ENCODE measurements around the gene ERG28. TPM values are rescaled to one million over a fixed set of nuclear protein-coding genes. Genes with fewer than 3 reads are reported as not detected.

The ERG28 gene
- total RNA-seq, 1 donor from 2014 or later: 6.7 TPM

DNA sequence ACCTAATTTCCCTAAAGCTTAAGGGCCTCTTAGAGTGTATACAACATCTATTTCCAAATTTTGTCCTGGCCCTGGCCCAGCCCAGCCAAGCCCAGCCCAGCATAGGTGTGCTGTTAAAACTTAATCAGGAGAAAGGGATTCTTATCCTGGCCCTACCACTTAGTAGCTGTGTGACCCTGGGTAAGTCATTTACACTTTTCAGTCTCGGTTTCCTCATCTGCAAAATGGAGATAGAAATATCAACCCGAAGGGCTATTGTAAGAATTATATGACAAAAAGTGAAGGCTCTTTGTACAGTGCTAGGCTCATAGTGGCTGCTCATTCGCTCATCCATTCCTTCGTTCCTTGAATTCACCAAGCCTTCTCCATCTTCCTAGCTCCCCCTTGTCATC lies 442 bp downstream of the ERG28 start:
- no peak for DNase-seq (ENCODE audit: low read depth, low spot score)

DNA sequence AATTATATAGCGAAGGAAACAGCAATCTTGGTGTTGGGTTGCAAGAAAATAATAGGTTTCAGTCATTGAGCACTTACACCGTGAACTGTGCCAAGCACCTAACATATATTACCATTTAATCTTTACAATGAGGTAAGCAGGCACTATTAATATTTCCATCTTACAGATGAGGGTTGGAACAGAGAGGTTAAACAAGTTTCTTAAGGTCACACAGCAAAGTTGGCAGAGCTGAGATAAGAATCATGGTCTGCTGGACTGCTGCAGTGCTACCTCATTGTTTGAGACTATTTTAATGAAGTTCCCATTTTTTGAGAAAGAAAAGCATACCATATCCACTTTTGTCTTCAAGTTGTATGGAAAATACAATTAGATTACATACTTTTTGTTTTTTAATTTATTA lies 1.7 kb downstream of the ERG28 start:
- no peak for DNase-seq (ENCODE audit: low read depth, low spot score)

DNA sequence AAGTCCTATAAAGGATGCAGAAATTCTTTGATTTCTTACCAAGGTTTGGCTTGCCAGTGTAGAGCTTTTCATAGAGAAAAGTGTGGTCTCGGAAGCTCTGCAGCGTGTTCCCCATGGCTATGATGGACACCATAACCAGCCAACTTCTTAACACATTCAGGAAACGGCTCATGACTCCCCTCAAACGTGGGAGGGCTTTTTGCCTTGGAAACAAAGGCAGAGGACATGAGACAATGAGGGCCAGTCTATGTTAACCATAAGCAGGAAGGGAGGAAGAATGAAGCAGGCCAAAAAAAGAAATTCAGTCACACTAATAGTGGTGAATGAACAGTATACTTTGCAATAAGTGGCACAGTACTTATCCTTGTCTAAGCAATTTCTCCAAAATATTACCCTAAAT lies 3.3 kb downstream of the ERG28 start:
- no peak for DNase-seq (ENCODE audit: low read depth, low spot score)

DNA sequence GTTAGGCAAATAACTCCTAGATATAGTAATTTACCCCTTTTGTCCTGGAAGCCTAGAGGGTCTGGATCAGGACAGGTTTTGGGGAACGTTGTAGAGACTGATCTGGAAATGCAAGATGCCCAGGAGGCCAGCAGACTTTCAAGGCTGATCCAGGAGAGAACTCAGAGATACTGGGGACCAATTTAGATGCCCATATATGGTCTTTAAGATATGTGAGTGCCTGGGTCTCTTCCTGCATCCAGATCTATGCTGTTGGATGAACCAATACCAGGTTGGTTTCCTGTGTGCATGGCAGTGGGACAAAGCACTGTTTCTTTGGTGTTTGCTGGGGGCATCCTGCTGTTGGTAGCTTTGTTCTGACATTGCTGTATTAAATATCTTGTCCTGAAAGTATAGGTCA lies 5.4 kb downstream of the ERG28 start:
- no peak for DNase-seq (ENCODE audit: low read depth, low spot score)

DNA sequence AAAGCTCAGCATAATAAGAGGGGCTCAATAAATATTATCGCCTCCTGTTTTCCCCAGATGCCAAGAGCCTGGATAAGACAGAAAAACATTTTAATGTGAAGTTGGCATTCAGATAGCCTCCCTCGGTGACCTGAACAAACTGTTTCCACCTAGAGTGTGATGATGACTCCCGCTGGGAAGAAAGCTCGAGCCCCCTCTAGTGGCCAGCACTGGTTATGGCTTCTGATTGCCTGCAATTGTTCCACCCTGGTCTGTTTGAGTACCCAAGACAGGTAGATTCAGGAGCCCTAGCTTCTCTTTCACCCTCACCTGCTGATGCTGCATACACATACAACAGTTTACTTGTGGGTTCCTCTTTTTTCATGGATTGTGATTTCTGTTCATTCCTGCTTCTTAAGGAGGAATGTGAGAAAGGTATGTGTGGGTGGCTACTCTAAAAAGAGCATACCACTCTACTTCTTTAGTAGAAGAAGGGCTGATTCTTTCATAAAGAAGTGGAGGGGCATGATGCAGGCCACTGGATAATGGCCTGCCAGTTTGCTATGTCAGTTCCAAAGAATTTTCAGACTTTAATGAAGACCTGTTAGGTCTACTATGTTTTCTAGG lies 6.4 kb downstream of the ERG28 start:
- no peak for DNase-seq (ENCODE audit: low read depth, low spot score)

DNA sequence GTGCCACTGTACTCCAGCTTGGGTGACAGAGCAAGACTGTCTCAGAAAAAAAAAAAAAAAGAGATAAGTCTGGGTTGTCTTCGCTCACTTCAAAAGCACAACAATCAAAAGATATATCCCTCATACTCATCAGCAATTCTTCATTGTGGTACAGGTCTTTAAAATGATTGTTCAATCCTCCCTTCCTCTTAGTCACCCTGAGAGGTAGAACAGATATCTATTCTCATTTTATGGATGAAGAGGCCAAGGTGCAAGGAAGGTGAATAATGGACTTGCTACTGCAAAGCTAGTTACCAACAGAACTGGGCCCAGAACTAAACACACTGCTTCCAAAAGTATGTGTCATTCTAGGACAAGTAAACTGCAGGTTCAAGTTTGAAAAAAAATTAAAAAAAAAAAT lies 7.1 kb downstream of the ERG28 start:
- no peak for DNase-seq (ENCODE audit: low read depth, low spot score)

DNA sequence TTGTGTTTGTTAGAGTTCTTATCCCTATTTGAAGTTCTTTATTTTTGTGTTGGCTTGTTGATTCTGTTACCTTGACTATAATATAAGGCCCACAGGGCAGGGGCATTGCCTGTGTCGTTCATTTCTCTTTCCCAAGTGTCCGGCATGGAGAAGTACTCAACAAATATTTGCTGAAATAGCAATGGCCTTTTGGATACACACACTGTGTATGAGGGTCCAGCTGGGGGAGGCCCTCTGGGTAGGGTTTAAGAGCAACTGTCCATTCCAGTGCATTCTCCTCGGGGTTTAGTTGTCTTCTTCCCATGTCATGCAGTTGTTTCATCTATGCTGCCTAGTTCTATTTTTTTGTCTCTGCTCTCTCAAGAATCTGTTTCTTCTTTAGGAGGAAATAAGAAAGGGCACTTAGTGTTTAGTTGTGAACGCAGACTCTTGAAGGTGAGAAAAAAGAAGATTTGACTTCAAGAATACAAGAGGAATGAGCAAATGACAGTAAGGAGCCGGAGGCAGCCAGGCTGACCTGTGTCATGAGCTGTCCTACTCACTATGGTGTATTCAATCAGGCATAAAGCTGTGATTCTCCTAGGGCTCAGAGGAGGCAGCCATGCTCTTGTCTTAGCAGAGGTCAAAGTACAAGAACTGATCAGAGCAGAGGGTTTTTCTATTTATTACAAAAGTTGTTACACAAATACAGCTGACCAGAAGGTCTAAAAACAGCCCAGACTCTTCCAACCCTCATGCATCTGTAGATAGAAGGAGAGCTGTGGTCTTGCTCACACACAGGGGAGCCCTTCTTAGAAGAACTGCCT lies 10.2 kb downstream of the ERG28 start:
- no peak for DNase-seq (ENCODE audit: low read depth, low spot score)

DNA sequence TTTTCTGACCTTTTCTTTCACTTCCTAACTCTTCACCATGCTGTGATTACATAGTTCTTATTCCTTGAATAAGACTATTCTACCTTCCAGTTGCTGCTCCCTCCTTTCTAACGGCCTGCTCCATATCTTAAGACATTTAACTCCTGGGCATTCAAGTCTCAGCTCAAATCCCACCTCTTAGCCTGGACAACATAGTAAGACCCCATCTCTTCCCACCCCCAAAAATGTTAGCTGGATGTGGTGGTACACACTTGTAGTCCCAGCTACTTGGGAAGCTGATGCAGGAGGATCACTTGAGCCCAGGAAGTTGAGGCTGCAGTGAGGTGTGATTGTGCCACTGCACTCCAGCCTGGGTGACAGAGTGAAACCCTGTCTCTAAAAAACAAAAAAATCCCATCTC lies 10.9 kb downstream of the ERG28 start:
- no peak for DNase-seq (ENCODE audit: low read depth, low spot score)

DNA sequence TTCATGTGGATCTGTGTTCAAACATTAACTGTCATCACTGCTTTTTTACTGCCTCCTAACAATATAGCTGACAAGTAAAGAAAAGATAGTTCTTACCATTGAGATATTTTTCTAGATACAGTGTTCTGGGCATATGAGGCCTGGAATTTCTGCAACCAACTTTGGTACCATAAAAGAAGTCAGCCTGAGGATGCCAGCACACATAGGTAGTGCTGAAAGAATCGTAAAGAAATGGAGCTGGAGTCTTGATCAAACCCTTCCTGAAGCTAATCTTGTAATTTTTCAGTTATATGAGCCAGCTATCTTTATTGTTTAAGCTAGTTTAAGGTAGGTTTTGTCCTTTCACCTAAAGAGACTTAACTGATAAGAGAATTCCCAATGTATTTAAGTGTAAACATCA lies 11.3 kb downstream of the ERG28 start:
- no peak for DNase-seq (ENCODE audit: low read depth, low spot score)

DNA sequence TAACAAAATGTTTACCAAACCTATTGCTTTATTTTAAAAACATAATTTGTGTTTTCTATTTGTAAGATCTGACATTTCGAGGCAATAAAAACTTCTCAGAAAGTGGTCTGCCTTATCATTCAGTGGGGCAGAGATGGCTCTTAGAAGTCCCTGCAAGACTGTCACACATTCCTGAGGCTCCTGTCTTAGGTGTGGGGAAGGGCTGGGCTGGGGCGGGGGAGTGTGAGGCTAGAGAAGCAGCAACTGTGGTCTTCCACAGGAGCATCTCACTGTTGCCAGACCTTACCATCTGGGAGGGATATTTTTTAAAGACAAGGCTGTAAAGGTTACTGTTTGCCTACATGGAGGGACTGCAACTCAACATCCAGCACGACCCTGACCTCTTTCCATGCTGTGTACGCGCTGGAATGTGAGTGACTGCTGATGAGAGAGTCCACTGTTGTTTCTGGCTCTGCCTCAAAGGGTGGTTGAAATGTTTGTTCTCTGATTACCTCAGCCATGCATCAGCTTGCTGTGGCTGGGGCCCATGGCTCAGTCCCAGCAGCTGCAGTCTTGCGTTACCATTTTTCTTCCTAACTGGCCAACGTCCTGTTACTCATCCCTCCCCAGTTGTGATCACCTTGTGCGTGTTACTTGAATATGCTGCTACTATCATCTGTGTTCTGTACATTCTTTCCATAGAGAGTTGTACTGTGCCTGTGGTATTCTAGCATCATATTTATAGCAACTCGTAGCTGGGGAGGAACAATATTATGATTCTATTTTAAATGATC lies 12.4 kb downstream of the ERG28 start:
- peak; percentile 74 for DNase-seq (ENCODE audit: low read depth, low spot score)

DNA sequence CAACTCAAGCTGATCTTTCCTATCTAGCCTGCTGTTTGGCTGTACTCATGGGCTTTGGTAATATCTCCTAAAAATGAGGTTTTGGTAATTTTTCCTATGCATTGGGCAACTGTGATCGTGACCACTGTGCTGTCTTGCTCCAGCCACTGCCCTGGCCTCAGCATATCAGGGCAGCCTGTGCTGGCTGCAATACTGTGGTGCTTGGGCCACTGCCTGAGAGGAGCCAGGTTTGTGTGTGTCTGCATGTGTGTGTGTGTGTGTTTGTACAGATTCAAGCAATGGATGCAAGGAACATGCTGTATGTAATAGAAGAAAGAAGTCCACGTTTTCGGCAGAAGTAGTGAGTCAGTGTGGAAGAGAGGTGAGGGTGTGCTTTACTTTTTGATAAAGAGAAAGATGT lies 13.0 kb downstream of the ERG28 start:
- DNase-seq (ENCODE audit: low read depth, low spot score): no peak

DNA sequence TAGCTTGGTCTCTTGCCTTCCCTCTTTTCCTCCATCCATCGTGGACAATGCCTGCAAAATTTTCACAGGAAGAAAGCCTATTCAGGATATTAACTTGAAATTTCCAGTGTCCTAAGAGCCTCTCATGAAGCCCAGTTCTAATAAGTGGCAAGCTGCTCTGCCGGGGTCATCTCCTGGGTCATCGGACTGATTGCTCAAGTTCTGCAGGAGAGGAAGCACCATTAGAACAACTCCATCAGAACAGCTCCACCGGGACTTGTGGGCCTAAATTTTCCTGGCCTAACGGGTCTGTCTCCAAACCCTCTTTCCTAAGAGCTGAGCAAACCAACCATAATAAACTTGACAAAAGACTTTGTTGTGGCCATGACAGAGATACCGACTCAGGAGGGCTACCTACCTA lies 13.9 kb downstream of the ERG28 start:
- DNase-seq (ENCODE audit: low read depth, low spot score): no peak

DNA sequence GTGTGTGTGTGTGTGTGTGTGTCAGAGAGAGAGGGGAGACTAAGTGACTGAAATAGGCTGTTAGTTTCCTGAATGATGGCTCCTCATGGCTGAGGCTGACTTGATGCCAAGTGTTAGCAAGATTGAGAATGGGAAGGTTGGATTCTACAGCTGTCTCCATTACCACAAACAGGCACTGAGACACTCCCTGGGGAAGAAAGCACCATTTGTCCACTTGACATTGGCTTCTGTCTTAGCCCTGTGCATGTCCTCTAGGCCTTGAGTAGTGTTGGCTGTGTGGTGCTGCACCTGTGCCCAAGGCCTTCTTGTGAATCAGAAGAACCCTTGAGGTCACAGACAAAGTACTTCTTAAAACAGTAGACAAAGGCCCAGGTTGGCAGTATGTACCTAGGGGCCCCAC lies 15.6 kb downstream of the ERG28 start:
- DNase-seq (ENCODE audit: low read depth, low spot score): no peak

DNA sequence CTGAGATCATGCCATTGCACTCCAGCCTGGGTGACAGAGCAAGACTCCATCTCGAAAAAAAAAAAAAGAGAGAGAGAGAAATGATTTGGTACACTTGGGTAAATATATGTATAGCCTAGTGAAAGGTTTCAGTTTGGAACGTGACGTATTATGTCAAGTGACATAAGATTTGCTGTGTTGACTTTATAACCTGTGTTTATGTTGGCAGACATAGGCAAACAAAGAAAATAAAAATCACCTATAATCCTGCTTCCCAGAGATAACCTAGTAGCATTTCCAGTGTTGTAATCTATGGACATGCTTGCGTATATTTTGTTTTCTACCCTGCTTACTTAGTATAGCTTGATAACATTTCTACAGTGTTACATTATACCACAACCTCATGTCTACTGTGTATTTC lies 16.7 kb downstream of the ERG28 start:
- DNase-seq (ENCODE audit: low read depth, low spot score): no peak

DNA sequence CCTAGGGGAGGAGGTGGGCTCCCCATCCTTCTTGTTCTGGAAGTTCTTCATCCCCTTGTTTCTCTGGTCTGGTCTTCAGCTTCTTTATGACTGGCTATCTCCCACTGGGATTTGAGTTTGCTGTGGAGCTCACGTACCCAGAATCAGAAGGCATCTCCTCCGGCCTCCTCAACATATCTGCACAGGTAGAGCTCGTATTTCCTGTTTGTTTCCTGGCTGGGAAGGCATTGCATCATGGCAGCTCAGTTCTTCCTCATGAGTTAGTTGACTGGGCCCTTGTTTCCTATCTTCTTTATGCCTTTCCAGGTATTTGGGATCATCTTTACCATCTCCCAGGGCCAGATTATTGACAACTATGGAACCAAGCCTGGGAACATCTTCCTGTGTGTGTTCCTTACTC lies 19.8 kb downstream of the ERG28 start:
- no peak for DNase-seq (ENCODE audit: low read depth, low spot score)

DNA sequence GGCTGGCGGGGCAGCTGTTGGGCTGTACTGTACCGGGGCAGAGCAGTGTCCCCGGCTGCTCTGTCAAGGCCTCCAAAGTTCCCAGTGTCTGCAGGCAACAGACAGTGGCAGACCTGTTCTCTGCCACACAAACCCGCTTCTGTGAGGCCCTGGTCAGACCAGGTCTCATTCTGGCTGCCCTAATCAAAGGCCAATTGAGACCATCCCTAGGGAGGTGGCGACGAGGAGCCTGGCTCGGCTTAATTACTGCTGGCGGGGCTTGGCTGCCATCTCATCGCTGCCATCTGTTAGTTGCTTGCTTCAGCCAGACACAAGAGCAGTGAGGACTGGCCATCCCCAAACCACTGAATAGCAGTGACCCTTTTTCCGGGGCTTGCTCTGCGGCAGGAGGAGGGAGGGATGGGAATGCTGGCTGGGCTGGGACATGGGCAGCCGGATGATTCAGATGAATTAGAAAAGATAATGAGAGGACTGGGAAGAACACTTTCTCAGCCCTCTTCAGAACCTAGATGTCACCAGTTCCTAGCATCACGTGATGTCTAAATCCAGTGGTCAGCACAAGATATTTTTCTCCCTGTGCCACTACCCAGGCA lies 24.5 kb downstream of the ERG28 start:
- no peak for DNase-seq (ENCODE audit: low read depth, low spot score)

DNA sequence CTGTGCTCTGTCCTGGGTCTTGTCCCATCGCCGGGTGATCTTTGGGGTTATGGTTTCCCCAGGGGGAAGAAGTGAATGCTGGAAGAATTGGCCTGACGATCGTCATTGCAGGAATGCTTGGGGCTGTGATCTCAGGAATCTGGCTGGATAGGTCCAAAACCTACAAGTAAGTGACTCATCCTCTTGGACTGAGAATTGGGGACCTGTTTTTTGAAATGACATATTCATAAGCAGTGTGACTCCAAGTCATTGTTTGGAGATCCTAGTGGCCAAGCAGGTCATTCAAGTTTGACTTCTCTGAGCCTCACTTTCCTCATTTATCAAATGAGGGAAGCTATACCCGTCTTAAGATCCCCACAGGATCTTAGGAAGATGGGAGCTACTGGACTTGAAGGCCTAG lies 25.8 kb downstream of the ERG28 start:
- no peak for DNase-seq (ENCODE audit: low read depth, low spot score)

DNA sequence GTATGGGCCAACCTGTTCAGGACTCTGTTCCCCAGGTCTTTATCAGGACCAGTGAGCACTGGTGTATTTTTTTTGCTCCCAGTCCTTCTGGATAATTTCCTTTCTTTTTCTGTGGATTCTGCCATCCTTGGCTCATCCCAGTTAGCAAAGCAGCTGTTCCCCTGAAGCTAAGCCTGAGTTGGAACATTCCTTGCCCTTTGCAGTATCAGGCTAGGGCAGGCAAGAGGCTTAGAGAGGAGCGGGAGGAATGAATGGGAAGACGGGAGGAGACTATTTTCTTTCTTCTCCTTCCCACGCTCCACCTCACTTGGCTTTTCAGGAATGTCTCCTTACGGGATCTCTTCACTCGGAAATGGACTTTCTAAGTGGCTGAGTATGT lies 29.2 kb downstream of the ERG28 start:
- DNase-seq (ENCODE audit: low read depth, low spot score): no peak

DNA sequence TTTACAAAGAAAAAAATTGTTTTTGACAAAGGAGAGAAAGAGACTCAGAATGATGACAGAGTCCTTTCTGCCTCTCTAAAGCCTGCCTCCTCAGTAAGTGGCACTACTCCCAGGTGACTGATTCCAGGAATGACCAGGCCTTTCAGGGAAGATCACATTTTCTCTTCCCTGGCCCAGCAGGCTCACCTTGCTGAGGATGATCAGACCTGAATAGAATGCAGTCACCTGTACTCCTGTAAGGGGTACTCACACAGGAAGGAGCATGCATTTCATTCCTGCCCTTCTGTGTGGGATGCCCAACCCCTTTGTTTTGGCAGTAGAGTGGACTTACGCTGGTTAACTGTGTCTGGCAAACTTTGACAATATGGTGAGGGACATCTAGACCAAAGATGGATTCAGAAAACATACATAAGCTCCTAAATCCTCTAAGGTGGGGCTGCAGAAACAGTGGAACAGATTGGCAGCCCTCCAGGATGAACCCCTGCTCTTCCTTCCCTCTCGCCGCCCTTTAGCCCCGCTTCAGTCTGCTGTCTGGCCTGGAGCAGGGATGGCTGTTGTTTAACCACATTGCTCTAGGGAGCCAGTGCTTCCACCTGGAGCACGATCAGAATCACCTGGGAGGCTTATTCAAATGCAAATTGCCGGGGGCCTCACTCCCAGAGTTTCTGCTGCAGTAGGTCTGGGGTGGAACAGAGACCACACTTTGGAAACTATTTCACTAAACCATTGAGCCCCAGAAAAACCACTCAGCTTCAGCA lies 29.8 kb downstream of the ERG28 start:
- no peak for DNase-seq (ENCODE audit: low read depth, low spot score)

DNA sequence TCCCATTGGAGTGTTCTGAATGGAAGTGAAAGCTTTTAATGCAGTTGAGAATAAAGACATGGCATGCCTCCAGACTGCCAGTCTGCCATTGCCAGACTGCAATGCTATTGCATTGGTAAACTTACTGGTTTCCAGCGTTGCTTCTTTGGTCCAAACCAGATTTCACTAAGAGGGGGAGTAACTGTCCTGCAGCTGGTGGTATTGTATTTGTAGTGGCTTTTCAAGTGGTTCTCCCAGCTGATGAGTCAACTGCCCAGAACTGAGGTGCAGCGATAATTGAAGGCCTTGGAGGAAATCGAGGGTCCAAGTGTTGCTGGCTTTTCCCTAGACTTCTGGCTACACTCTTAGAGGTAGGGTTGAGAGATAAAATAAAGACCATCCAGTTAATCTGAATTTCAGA lies 31.9 kb downstream of the ERG28 start:
- DNase-seq (ENCODE audit: low read depth, low spot score): no peak

DNA sequence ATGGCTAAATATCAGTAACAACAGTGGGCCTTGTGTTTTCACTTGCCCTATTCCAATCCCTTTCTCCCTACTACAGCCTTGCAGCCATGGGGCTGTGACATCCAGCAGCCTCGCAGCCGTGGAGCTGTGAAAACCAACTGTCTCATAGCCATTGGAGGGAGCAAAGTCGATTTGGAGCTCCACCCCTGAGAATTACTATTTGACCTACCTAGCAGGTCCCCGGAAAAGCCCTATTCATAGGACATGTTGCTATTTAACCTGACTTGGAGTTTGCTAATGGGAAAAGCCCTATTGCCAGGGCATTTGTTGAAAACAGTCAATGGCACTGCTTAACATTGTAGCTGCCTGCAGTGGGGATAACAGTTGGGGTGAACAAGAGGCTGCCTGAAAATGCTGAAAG lies 33.3 kb downstream of the ERG28 start:
- no peak for DNase-seq (ENCODE audit: low read depth, low spot score)

DNA sequence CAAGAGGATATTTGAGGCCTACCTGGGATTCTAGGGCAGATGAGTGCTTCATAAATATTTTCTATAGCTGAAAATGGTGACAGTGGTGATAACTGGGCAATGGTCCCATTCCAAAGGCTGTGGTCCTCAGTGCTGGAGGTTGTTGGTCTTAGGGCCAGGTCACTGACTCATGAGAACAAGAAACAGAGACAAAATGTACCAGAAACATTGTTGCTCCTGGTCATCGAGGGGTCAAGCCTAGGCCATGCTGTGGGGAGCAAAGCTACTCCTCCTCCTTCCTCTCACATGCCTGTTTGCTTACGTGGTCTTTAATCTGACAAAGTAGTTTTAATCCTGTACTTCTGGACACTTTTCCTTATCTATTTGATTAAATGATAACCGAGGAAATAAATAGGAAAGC lies 33.8 kb downstream of the ERG28 start:
- no peak for DNase-seq (ENCODE audit: low read depth, low spot score)
